Medulla oblongata (tissue), 1 donor: ENCODE measurements around the gene DESI2.

Source experiments
- DNase-seq: peaks from one replicate; pipeline ENCODE4 v3.0.0-alpha.2; 2015; ENCODE audit errors: extremely low spot score

The DESI2 gene

GRCh38 chr1:244751271-244751895 lies 98.5 kb downstream of the DESI2 start:
- DNase-seq: no peak

DNA sequence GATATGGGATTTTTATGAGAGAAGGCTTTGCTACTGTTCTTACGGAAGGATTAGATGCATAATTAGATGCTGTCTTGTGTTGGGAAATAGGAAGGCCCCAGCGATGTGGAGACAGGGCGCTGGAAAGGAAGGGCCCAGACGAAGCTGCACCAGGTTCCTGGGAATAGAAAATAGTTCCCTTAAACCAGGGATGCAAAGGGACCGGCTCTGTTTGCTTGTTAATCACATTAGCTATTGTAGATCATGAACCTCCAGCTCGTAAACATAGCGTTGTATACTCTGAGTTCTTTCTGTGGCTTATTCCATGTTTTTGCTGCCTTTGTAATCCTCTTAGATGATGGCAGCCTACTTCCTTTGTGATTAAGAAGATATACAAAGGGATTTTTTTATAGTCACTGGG lies 102.7 kb downstream of the DESI2 start:
- DNase-seq: no peak

DNA sequence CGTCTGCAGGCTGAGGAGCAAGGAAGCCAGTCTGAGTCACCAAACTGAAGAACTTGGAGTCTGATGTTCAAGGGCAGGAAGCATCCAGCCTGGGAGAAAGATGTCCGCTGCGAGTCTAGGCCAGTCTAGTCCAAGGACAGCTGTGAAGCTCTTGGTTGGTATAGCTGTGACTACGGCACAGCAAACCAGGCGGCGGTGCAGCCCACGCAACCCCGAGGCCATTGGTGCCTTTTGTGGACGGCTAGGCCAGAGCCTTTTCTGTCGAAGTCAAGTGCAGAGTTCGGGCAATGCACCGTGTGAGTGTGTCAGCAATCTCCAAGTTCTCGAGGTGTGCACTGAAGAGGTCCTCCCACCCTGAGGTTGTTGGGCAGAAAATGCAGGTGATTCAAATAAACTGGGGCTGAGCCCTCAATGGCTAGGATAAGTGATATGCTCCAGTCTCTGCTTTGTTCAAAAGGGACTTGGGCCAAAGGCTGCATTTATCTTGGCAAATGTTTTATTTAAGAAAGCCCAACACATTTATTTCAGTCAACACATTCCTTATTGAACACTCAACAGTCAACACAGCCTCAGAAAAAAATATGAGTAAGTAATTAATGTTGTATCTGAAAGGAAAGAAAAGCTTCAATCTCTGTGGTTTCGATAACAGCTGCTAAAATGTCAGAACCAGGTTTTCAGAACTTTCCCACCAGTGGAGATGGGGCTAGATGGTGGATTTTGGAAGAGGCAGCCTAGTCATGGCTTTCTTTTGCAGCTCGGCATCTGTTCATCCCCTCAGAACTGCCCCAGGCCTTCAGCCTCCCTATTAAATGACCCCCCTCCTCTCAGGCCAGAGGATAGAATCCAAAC lies 104.4 kb downstream of the DESI2 start:
- DNase-seq: no peak
